Astrocyte of the hippocampus (primary cell): ENCODE results near the gene TMEM243.
"Not testable (repeated sequence)": the region's sequence is repeated elsewhere in the genome, so short reads cannot be mapped to it uniquely, and the experiment has no call there.

ENCODE experiments used
- DNase-seq: peaks from one replicate; pipeline ENCODE4 v3.0.0; 2011; ENCODE audit warnings: low read depth, low spot score

Gene TMEM243

DNA sequence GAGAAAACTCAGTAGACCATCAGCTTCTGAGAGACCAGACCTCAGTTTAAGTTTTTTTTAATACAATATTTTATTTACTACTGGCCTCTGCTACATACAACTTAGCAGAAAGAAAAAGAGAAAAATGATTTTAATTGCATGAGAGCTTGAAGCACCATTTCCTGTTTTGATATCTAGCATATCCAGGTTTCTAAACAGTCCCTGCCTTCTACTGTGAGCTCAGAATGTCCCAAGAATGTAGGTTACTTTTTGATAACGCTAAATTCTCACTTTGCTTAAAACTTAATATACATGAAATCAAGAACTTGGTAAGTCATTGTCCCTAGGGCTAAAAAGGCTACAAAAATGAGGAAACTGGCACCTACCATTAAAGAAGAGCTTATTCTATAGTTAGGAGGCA, 7.0 kb downstream of the TMEM243 start:
- no peak for DNase-seq

- DNase-seq, result no peak
Measured at GRCh38 chr7:87210506-87210905, 9.0 kb downstream of the TMEM243 start.

DNA sequence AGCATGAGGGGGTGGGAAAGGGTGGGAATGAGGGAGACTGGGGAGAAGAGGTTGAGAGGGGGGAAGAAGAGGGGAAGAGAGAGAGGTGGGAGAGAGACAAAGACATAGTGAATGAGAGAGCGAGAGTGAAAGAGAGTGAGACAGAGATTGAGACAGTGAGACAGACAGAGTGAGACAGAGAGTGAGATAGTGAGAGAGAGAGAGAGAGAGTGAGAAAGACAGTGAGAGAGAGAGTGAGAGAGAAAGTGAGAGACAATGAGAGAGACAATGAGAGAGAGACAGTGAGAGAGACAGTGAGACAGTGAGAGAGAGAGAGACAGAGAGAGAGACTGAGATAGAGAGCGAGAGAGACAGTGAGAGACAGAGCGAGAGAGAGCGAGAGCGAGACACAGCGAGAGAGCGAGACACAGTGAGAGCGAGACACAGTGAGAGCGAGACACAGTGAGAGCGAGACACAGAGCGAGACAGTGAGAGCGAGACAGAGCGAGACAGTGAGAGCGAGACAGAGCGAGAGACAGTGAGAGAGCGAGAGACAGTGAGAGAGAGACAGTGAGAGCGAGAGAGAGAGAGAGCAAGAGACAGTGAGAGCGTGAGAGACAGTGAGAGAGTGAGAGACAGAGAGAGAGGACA, 10.1 kb downstream of the TMEM243 start:
- DNase-seq, result no peak

DNA sequence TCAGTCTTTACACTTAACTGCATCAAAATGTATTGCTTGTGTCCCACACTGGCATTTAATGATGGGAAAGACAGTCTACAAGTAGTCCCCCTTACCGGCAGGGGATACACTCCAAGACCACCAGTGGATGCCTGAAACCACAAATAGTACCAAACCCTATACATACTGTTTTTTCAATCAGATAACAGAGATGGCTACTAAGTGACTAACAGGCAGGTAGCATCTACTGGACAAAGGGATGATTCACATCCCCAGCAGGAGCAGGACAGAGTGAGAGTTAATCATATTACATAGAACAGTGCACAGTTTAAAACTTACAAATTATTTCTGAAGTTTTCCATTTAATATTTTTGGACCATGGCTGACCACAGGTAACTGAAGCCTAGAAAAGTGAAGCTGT, 13.2 kb downstream of the TMEM243 start:
- DNase-seq, result no peak

DNA sequence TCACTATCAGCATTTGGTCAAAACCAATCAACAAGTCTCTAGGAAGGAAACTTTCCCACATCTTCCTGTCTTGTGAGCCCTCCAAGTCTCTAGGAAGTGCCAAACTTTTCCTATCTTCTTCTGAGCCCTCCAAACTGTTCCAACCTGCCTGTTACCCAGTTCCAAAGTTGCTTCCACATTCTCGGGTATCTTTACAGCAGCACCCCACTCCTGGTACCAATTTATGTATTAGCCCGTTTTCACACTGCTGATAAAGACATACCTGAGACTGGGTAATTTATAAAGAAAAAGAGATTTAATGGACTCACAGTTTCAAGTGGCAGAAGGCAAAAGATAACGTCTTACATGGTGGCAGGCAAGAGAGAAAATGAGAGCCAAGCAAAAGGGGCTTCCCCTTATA, 13.8 kb downstream of the TMEM243 start:
- DNase-seq, result not testable (repeated sequence)

- DNase-seq, result no peak
Measured at GRCh38 chr7:87204933-87205332, 14.6 kb downstream of the TMEM243 start.

DNA sequence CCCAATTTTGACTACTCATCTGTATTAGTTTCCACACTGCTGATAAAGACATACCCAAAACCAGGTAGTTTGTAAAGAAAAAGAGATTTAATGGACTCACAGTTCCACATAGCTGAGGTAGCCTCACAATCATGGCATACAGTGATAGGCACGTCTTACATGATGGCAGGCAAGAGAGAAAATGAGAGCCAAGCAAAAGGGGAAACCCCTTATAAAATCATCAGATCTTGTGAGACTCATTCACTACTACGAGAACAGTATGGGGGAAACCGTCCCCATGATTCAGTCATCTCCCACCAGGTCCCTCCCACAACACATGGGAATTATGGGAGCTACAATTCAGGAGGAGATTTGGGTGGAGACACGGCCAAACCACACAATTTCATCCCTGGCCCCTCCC, 15.6 kb downstream of the TMEM243 start:
- not testable (repeated sequence) for DNase-seq

DNA sequence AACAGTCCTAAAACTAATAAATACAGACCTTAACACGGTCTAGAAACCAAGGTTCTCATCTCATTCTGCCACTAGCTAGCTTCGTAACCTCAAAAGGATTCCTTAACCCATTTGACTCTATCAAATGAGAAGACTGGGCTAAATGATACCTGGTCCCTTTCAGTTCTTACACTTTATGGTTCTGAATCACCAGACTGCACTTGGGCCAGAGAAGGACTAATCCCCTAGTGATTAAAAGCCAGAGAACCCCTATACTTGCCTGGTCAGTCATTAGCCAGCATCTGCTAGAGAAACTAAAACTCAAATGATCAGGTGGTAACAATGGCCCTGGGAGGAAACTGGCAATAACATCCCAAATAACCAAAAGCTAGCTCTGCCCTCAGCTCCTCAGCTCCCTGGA, 16.8 kb downstream of the TMEM243 start:
- DNase-seq, result no peak

GRCh38 chr7:87202208-87202607, 17.3 kb downstream of the TMEM243 start:
- no peak for DNase-seq

- DNase-seq, result no peak
Measured at GRCh38 chr7:87199700-87200450, 19.7 kb downstream of the TMEM243 start.

- DNase-seq, result peak; percentile 17
Measured at GRCh38 chr7:87199241-87199640, 20.3 kb downstream of the TMEM243 start.

DNA sequence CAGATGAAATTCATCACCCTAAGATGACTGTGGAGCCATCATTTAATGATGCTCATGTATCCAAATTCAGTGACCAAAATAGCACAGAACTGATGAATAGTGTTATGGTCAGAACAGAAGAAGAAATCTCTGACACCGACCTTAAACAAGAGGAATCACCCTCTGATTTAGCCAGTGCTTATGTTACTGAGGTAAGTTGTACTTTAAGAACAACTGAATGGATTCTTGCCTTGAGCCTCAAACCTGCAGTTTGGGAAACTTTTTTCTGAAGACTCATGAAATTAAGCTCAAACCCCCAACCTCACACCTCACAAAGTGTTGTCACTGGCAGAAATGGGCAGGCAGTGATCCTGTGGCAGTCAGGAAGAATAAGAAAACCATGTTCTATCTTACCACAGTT, 25.6 kb downstream of the TMEM243 start:
- no peak for DNase-seq

- DNase-seq, result no peak
Measured at GRCh38 chr7:87192784-87193487, 26.6 kb downstream of the TMEM243 start.

- no peak for DNase-seq
Measured at GRCh38 chr7:87190783-87191182, 28.7 kb downstream of the TMEM243 start.

- no peak for DNase-seq
Measured at GRCh38 chr7:87188930-87189329, 30.6 kb downstream of the TMEM243 start.

DNA sequence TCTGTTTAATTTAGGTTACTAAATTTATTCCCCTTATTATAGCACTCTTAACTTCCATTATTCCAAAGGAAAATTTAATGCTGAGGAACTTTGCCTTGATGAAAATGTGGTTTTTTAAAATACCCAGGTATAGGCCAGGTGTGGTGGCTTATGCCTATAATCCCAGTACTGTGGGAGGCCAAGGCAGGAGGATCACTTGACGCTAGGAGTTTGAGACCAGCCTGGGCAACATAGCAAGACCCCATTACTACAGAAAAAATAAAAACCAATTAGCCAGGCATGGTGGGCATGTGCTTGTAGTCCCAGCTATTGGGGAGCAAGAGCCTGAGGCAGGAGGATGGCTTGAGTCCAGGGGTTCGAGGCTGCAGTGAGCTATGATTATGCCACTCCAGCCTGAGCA, 32.4 kb downstream of the TMEM243 start:
- no peak for DNase-seq

DNA sequence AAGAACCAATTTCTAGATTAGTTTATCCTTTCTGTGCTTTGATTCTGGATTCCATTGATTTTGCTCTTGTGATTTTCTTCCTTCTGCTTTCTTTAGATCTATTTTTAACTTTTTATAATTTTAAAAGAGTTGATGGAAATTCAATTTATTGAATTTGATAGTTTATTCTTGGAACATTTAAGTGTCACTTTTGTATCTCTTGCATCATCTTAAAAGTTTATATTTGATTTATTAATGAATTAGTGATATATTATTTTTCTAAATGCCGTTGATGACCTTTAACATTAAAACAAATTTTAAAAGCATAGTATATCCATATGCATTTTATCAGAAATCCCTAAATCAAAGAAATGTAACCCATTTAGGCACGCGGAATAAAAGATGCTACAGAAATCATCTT, 40.4 kb downstream of the TMEM243 start:
- DNase-seq, result no peak

GRCh38 chr7:87178320-87178719, 41.2 kb downstream of the TMEM243 start:
- DNase-seq, result no peak

DNA sequence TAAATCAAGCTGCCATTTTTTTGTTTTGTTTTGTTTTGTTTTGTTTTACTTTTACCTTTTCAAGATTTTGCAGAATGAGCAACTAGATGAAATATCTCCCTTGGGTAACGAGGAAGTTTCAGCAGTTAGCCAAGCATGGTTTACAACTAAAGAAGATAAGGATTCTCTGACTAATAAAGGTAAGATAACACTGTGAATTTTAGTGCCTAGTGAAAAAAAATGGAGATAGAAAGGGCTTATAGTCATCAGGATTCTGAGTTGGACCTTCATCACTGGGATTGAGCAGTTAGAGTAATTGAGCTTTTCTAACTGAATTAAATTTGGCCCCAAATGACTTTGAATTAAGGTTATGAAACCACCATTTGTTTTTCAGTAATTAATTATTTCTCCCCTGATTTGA, 46.1 kb downstream of the TMEM243 start:
- no peak for DNase-seq

- no peak for DNase-seq
Measured at GRCh38 chr7:87171282-87171934, 48.1 kb downstream of the TMEM243 start.

GRCh38 chr7:87170828-87171227, 48.7 kb downstream of the TMEM243 start:
- DNase-seq, result no peak

GRCh38 chr7:87164433-87164832, 55.1 kb downstream of the TMEM243 start:
- DNase-seq, result no peak
